K562 (cell line): Measurements from ENCODE around the gene STX2. TPM values are rescaled to one million over a fixed set of nuclear protein-coding genes. Genes with fewer than 3 reads are reported as not detected.
A peak's percentile ranks its signal among the peaks of the same experiment; 100 is the strongest.

Source experiments
- BHLHE40 ChIP-seq: IDR thresholded peaks from 2 replicates; pipeline ENCODE4 v1.6.1; 2011; ENCODE audit warnings: low read length, improper control_type of control experiment
- CEBPG ChIP-seq, 3 experiments: fragments of 200-800 bp in 1 of 3; sonication (Bioruptor generic) in 1 of 3; sonication (generic) in 1 of 3; formaldehyde crosslinking in 1 of 3; IDR thresholded peaks in 2 of 3; conservative IDR thresholded peaks in 1 of 3; 2 replicates each; pipeline versions ENCODE4 v1.6.1 to v1.8.0; 2016 to 2022; ENCODE audit warnings: missing compliant biosample characterization in 2 of 3, missing genetic modification characterization in 2 of 3, mild to moderate bottlenecking in 1 of 3, missing genetic modification reagents in 1 of 3
- CREM ChIP-seq: IDR thresholded peaks from 2 replicates; pipeline ENCODE4 v1.6.1; 2014; ENCODE audit warnings: antibody characterized with exemption, low read depth
- EP400 ChIP-seq: fragments of 450-650 bp; IDR thresholded peaks from 2 replicates; pipeline ENCODE4 v1.6.1; 2017; ENCODE audit warnings: antibody characterized with exemption, mild to moderate bottlenecking, moderate library complexity
- GABPB1 ChIP-seq: sonication (generic); formaldehyde crosslinking; IDR thresholded peaks from 2 replicates; pipeline ENCODE4 v1.8.0; 2022; ENCODE audit warnings: mild to moderate bottlenecking, missing genetic modification reagents
- JUND ChIP-seq, 2 experiments: IDR thresholded peaks; 2 replicates in 1 of 2; 3 replicates in 1 of 2; pipeline ENCODE4 v1.6.1; 2011; ENCODE audit warnings: borderline replicate concordance in 2 of 2, low read depth in 2 of 2, low read length in 2 of 2, improper control_type of control experiment in 1 of 2, missing biosample characterization in 1 of 2, missing genetic modification characterization in 1 of 2, missing genetic modification reagents in 1 of 2
- MNT ChIP-seq, 2 experiments: fragments of 450-650 bp; conservative IDR thresholded peaks; 2 replicates each; pipeline ENCODE4 v1.6.1; 2017; ENCODE audit warnings: mild to moderate bottlenecking in 2 of 2, moderate library complexity in 2 of 2
- MYC ChIP-seq, 2 experiments: fragments of 250-450 bp in 1 of 2; sonication (Bioruptor Pico) in 1 of 2; IDR thresholded peaks; 2 replicates each; pipeline versions ENCODE4 v1.5.1 to v1.6.1; 2012 to 2021; ENCODE audit warnings: low read depth in 2 of 2, borderline replicate concordance in 1 of 2, improper control_type of control experiment in 1 of 2, low read length in 1 of 2, mild to moderate bottlenecking in 1 of 2, moderate library complexity in 1 of 2
- NFYB ChIP-seq: IDR thresholded peaks from 2 replicates; pipeline ENCODE4 v1.6.1; 2011; ENCODE audit warnings: mild to moderate bottlenecking, moderate library complexity; ENCODE audit not compliant: insufficient read length; ENCODE audit errors: extremely low read depth
- OTX1 ChIP-seq: fragments of 450-650 bp; formaldehyde crosslinking; IDR thresholded peaks from 2 replicates; pipeline ENCODE4 v1.4.0; 2022; ENCODE audit warnings: mild to moderate bottlenecking
- RBFOX2 ChIP-seq: fragments of 200-400 bp; formaldehyde crosslinking; IDR thresholded peaks from 2 replicates; pipeline ENCODE4 v1.6.1; 2017; ENCODE audit warnings: low read depth, mild to moderate bottlenecking, low read length, moderate library complexity
- RCOR1 ChIP-seq, 2 experiments: IDR thresholded peaks; 2 replicates each; pipeline ENCODE4 v1.6.1; 2012; ENCODE audit warnings: low read depth in 2 of 2, low read length in 2 of 2, borderline replicate concordance in 1 of 2, improper control_type of control experiment in 1 of 2
- RUNX1 ChIP-seq: sonication (generic); IDR thresholded peaks from 2 replicates; pipeline ENCODE4 v1.6.1; 2016; ENCODE audit warnings: antibody characterized with exemption, low read depth
- TAF9B ChIP-seq: fragments of 450-650 bp; IDR thresholded peaks from 2 replicates; pipeline ENCODE4 v1.6.1; 2018; ENCODE audit warnings: mild to moderate bottlenecking; ENCODE audit not compliant: partially characterized antibody
- TCF3 ChIP-seq: sonication (generic); formaldehyde crosslinking; IDR thresholded peaks from 2 replicates; pipeline ENCODE4 v1.4.0; 2020; ENCODE audit warnings: mild to moderate bottlenecking, missing genetic modification reagents
- ZNF140 ChIP-seq: fragments of 250-450 bp; sonication (Bioruptor Pico); IDR thresholded peaks from 2 replicates; pipeline ENCODE4 v1.8.0; 2021; ENCODE audit warnings: moderate library complexity, mild to moderate bottlenecking, inconsistent platforms
- ZNF146 ChIP-seq: IDR thresholded peaks from one replicate; pipeline ENCODE4 v1.6.1; 2018; ENCODE audit warnings: missing compliant biosample characterization; ENCODE audit not compliant: unreplicated experiment
- ZNF717 ChIP-seq: fragments of 250-450 bp; sonication (Bioruptor Pico); IDR thresholded peaks from 2 replicates; pipeline ENCODE4 v1.5.0; 2021
- ZSCAN29 ChIP-seq: fragments of 450-650 bp; IDR thresholded peaks from 2 replicates; pipeline ENCODE4 v1.6.1; 2017
- polyA plus RNA-seq, 8 experiments: library from polyadenylated mRNA; depleted of rRNA in 4 of 8; stranded (reverse) in 5 of 8; unstranded in 3 of 8; fragments of >200 nt; fragmentation: Nextera tagmentation in 2 of 8; fragmentation: Illumina TruSeq in 1 of 8; extraction: Ambion mirVana in 2 of 8; extraction: Trizol in 1 of 8; gene quantifications; 2 replicates each; pipeline versions ENCODE4 v1.2.1 to v1.2.3, GENCODE V29; 2011 to 2014; ENCODE audit warnings: inconsistent platforms in 1 of 8, missing spikeins in 1 of 8
- total RNA-seq, 7 experiments: library from RNA; depleted of rRNA in 6 of 7; stranded (reverse); fragments of >200 nt in 6 of 7; fragmentation: Illumina TruSeq in 2 of 7; extraction: Trizol in 2 of 7; gene quantifications; 2 replicates each; pipeline versions ENCODE4 v1.2.1 to v1.2.3, GENCODE V29; 2011 to 2021; ENCODE audit warnings: low replicate concordance in 1 of 7
- TF ChIP-seq, protein P1 (sequence below): sonication (generic); formaldehyde crosslinking; IDR thresholded peaks from 2 replicates; pipeline ENCODE4 v1.9.0; 2022; ENCODE audit warnings: mild to moderate bottlenecking, missing genetic modification reagents
- TF ChIP-seq, protein P2 (sequence below): fragments of 450-650 bp; IDR thresholded peaks from 2 replicates; pipeline ENCODE4 v1.6.1; 2017; ENCODE audit warnings: antibody characterized with exemption, mild to moderate bottlenecking

STX2 gene
- total and polyA plus RNA-seq, 9 of the 15 experiments (the other 6 are each of a cell fraction or from before 2014, with no cell fraction given) = 22.2 to 54.6 (median 30.8) TPM

DNA sequence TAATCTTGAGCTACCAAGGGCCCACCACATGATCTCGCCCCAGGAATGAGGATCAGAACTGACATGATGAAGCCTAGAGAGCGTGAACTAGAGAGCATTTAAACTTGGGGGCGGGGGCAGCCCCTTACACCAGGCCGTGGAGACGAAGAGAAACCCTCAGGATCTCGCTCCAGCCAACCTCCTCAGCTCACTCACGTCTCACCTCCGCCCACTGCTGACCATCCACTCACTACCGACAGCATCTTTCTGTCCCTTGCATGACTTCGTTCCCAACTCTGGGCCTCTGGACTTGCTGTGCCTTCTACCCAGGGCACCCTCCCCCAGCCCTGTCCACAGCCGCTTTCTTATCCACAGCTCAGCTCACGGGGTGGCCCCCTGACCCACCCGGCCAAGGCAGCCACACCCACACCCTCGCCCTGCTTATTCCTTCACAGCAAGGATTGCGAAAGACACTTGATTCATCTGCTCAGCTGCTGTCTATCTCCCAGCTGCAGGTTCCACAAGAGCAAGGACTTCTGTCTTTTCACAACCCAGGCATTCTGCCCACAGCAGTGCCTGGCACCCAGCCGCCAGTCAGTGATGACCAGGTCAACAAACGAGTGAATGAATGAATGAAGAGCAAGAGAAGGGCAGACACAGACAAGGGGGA, 6.4 kb downstream of the STX2 start (continued):
- 0 out of 2 replicates have a peak, but pooled peaks have one; percentile 12 for TF ChIP-seq MYC (IDR thresholded peaks at IDR 0.05; ENCODE audit: low read depth, low read length)
- TF ChIP-seq MYC (CRISPR knock-in tag; IDR thresholded peaks at IDR 0.05; ENCODE audit: borderline replicate concordance, low read depth) = no peak
- no peak for TF ChIP-seq ZNF717 (CRISPR knock-in tag)
- peak; percentile 25 to 77; a peak in 3 of 4 replicates for TF ChIP-seq MNT (conservative IDR thresholded peaks at IDR 0.05)
- peak; percentile 39; the same call in 1 of the 2 replicates for TF ChIP-seq BHLHE40
- TF ChIP-seq NFYB = no peak
- no peak for TF ChIP-seq ZNF146 (CRISPR knock-in tag)
- peak; percentile 39 for TF ChIP-seq CREM
- no peak for TF ChIP-seq OTX1 (CRISPR knock-in tag)
- TF ChIP-seq EP400 = peak; percentile 22; the same call in 1 of the 2 replicates
- TF ChIP-seq GABPB1 = peak; percentile 9; the same call in 1 of the 2 replicates
- TF ChIP-seq TCF3 (CRISPR knock-in tag) = peak; percentile 87
- peak; percentile 84 for TF ChIP-seq TAF9B
- TF ChIP-seq JUND (IDR thresholded peaks at IDR 0.05; ENCODE audit: borderline replicate concordance, low read depth, low read length) = peak; percentile 77
- TF ChIP-seq JUND (tag; IDR thresholded peaks at IDR 0.05; ENCODE audit: borderline replicate concordance, low read depth, low read length) = peak; percentile 63; the same call in 1 of the 3 replicates
- 0 out of 2 replicates have a peak, but pooled peaks have one; percentile 30 for TF ChIP-seq RUNX1
- no peak for TF ChIP-seq ZNF140 (CRISPR knock-in tag)
- TF ChIP-seq RBFOX2 = peak; percentile 50; the same call in 1 of the 2 replicates
- no peak for TF ChIP-seq ZSCAN29
- TF ChIP-seq, protein P1, sequence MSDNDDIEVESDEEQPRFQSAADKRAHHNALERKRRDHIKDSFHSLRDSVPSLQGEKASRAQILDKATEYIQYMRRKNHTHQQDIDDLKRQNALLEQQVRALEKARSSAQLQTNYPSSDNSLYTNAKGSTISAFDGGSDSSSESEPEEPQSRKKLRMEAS (CRISPR knock-in tag) = peak; percentile 75
- TF ChIP-seq, protein P2, sequence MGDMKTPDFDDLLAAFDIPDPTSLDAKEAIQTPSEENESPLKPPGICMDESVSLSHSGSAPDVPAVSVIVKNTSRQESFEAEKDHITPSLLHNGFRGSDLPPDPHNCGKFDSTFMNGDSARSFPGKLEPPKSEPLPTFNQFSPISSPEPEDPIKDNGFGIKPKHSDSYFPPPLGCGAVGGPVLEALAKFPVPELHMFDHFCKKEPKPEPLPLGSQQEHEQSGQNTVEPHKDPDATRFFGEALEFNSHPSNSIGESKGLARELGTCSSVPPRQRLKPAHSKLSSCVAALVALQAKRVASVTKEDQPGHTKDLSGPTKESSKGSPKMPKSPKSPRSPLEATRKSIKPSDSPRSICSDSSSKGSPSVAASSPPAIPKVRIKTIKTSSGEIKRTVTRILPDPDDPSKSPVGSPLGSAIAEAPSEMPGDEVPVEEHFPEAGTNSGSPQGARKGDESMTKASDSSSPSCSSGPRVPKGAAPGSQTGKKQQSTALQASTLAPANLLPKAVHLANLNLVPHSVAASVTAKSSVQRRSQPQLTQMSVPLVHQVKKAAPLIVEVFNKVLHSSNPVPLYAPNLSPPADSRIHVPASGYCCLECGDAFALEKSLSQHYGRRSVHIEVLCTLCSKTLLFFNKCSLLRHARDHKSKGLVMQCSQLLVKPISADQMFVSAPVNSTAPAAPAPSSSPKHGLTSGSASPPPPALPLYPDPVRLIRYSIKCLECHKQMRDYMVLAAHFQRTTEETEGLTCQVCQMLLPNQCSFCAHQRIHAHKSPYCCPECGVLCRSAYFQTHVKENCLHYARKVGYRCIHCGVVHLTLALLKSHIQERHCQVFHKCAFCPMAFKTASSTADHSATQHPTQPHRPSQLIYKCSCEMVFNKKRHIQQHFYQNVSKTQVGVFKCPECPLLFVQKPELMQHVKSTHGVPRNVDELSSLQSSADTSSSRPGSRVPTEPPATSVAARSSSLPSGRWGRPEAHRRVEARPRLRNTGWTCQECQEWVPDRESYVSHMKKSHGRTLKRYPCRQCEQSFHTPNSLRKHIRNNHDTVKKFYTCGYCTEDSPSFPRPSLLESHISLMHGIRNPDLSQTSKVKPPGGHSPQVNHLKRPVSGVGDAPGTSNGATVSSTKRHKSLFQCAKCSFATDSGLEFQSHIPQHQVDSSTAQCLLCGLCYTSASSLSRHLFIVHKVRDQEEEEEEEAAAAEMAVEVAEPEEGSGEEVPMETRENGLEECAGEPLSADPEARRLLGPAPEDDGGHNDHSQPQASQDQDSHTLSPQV = peak; percentile 33; the same call in 1 of the 2 replicates
- TF ChIP-seq CEBPG (CRISPR knock-in tag; IDR thresholded peaks at IDR 0.05) = peak; percentile 98
- TF ChIP-seq CEBPG (tag; conservative IDR thresholded peaks at IDR 0.05 in 1 of 2, IDR thresholded peaks at IDR 0.05 in 1 of 2) = peak; percentile 90 to 96
- TF ChIP-seq RCOR1 (IDR thresholded peaks at IDR 0.05; ENCODE audit: borderline replicate concordance in 1 of 2, low read depth in 2 of 2, low read length in 2 of 2) = peak in 1 of 2 experiments; percentile 83; a peak in 2 of 4 replicates
